Astrocyte of the cerebellum (primary cell): ENCODE results near the gene POMT2.

Source experiments
- DNase-seq: peaks from one replicate; pipeline ENCODE4 v3.0.0-alpha.2; 2011; ENCODE audit warnings: low read depth
- H3K4me3 ChIP-seq: 2 replicates; pipeline ENCODE4 v1.5.1; 2011; ENCODE audit warnings: mild to moderate bottlenecking, low read depth, low read length, moderate library complexity
- CTCF ChIP-seq: IDR thresholded peaks from 2 replicates; pipeline ENCODE4 v1.5.1; 2012; ENCODE audit warnings: low read length, low read depth, moderate library complexity, mild to moderate bottlenecking; ENCODE audit errors: missing control alignments
- in situ Hi-C: cut with HindIII; loops from 2 replicates; pipeline ENCODE4 v1.10.0; 2017; ENCODE audit warnings: low sequenced_read_pairs

Gene POMT2

GRCh38 chr14:77327111-77327510, 6.4 kb upstream of the POMT2 start:
- in situ Hi-C loops: no loop called here
- no peak for DNase-seq
- no peak overlapping the region for H3K4me3 ChIP-seq
- no peak for TF ChIP-seq CTCF

DNA sequence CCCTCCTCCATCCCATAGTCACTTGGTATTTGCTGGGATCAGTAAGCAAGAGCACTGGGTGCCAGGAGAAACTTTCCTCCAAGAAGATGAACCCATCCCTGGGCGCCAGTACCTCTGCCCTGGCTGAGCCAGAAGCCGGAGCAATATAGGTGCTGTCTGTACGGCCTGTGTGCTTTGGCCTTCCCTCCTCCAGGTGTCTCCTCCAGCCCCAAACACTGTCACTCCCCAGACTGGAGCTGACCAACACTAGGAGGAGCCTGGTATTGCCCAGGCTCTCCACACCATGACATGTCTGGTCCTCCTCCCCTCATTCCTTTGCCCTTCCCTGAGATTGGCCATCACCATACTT, 5.0 kb upstream of the POMT2 start:
- no peak overlapping the region for H3K4me3 ChIP-seq
- in situ Hi-C loops: no loop called here
- TF ChIP-seq CTCF: no peak
- no peak for DNase-seq

DNA sequence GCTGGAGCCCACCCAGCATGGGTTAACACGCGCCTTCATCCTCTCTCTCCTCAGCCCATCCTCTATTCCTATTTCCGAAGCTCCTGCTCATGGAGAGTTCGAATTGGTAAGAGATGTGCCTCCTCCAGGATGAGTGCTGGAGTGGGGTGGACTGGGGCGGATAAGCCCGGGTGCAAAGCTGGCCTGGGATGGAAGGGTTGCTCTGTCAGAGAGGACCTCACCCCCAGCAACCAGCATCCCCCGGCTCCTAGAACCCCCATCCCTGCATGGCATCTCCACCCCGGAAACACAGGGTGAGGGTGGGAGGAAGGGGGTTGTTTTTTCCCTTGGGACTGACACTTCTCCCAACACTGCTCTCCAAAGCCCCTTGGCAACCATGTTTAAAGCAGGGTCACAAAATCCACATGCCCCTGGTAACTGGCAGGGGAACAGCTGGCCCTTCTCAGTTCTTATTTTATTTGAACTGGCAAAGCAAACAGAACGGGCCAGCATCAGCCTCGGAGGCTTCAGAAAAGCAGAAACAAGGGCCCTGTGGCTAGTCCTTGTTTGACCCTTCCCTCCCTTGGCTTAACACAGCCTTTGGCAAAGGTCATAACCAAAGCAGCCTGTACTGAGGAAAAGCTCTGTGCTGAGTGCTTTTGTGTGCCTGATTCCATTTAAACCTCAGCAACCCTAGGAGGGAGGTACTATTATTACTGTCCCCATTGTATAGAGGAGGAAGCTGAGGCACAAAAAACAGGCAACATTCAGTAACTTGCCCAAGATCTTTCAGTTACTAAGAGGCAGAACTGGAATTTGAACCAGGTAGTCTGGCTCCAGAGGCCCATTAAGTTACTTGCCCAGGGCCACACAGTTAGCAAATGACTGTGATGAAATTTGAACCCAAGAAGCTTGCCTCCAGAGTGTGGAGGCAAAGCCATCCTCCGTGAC, 4.4 kb upstream of the POMT2 start:
- no peak overlapping the region for H3K4me3 ChIP-seq
- in situ Hi-C loops: no loop called here
- TF ChIP-seq CTCF: no peak
- no peak for DNase-seq

DNA sequence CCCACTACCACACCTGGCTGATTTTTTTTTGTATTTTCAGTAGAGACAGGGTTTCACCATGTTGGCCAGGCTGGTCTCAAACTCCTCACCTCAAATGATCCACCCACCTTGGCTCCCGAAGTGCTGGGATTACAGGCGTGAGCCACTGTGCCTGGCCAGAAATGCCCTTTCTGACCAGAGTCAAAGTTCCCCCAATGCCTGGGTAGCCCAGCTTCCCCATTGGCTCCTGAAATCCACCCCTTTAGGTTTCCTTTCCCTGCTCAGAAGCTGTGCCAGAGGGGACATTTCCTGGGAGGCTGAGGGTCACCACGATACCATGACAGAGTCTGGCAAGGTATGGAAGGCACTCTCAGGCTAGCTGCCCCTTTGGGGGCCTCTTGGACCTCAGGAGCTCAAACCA, 3.6 kb upstream of the POMT2 start:
- in situ Hi-C loops: no loop called here
- H3K4me3 ChIP-seq: no peak overlapping the region
- no peak for DNase-seq
- TF ChIP-seq CTCF: no peak

- no peak for TF ChIP-seq CTCF
- H3K4me3 ChIP-seq: no peak overlapping the region
- DNase-seq: no peak
- in situ Hi-C loops: no loop called here
These were observed 2.9 kb upstream of the POMT2 start for GRCh38 chr14:77323571-77323970.

- no peak for DNase-seq
- H3K4me3 ChIP-seq: no peak overlapping the region
These were observed 2.3 kb upstream of the POMT2 start for GRCh38 chr14:77322951-77323350.

More at GRCh38 chr14:77322951-77323350, 2.3 kb upstream of the POMT2 start:
- in situ Hi-C loops: no loop called here
- TF ChIP-seq CTCF: no peak
